HG02678 (cell line): ENCODE results near the gene KRTAP12-3.
"Not testable (repeated sequence)": the region's sequence is repeated elsewhere in the genome, so short reads cannot be mapped to it uniquely, and the experiment has no call there.

Experiments used
- ATAC-seq: cut with Tn5 transposase; IDR thresholded peaks from one replicate; pipeline ENCODE4 v1.9.1; 2021; ENCODE audit warnings: mild to moderate bottlenecking, moderate library complexity; ENCODE audit not compliant: unreplicated experiment

Gene KRTAP12-3, protein sequence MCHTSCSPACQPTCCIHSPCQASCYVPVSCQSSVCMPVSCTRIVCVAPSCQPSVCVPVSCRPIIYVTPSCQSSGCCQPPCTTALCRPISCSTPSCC

DNA sequence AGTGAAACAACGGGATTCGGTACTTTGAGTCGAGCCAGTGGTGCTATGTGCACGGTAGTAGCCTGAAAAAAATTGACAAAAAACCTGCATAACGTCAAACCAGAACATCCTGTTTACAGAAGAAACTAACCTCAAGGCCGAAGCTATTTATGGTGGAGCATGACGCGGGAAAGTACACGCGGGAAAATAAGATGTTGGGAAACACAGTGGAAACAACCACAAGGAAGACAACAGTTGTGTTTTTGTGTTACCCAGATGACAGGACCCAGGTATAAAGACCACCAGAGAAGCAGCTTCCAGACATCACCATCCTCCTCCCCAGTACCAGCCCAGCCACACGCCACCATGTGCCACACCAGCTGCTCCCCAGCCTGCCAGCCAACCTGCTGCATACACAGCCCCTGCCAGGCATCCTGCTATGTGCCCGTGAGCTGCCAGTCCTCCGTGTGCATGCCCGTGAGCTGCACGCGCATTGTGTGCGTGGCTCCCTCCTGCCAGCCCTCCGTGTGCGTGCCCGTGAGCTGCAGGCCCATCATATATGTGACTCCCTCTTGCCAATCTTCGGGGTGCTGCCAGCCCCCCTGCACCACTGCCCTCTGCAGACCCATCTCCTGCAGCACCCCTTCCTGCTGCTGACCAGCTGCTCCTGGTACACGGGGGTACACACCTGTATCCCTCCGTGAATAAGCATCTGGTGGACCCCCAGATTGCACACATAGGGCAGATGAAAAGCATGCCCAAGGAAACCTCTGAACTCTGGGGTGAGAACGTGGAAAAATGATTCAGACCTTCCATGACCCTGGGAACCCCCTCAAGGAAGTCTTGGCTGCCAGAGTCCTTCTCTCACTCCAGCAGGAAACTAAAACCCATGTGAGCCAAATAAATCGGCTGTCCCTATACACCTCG is at the start of gene KRTAP12-3:
Gene KRTAP12-3 (plus strand): TSS at position 298 of the 906 bp plus-strand sequence. CDS start 48 bp downstream, at position 346.
- no peak for ATAC-seq

GRCh38 chr21:44609193-44609592 is 48.5 kb upstream of the KRTAP12-3 start:
- ATAC-seq = no peak

DNA sequence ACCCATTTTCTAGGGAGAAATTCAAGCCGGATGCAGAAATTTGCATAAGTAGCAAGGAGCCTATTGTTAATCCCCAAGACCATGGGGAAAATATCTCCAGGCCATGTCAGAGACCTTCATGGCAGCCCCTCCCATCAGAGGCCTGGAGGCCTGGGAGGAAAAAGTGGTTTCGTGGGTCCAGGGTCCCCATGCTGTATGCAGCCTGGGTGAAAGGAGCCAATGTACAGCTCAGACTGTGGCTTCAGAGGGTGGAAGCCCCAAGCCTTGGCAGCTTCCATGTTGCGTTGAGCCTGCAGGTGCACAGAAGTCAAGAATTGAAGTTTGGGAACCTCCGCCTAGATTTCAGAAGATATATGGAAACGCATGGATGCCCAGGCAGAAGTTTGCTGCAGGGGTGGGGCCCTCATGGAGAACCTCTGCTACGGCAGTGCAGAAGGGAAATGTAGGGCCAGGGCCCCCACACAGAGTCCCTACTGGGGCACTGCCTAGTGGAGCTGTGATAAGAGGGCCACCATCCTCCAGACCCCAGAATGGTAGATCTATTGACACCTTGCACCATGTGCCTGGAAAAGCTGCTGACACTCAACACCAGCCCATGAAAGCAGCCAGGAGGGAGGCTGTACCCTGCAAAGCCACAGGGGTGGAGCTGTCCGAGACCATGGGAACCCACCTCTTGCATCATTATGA is 47.4 kb upstream of the KRTAP12-3 start:
- not testable (repeated sequence) for ATAC-seq

DNA sequence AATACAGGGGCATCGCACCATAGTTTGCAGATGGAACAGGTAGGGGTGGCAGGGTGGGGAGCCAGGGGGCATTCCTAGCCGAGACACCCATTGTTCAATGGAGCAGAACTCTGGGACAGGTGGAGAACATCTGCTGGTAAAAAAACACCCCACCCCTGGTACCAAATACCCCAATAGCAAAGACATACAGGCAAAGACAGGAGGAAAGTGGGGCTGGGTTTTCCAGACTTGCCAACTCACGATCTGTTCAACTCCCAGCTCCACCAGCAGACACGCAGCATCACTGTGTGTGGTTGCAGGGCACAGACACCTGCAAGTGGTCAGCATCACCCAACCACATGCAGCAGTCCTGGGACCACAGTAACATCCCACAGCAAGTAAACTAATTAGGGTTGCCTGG is 46.2 kb upstream of the KRTAP12-3 start:
- ATAC-seq = no peak

DNA sequence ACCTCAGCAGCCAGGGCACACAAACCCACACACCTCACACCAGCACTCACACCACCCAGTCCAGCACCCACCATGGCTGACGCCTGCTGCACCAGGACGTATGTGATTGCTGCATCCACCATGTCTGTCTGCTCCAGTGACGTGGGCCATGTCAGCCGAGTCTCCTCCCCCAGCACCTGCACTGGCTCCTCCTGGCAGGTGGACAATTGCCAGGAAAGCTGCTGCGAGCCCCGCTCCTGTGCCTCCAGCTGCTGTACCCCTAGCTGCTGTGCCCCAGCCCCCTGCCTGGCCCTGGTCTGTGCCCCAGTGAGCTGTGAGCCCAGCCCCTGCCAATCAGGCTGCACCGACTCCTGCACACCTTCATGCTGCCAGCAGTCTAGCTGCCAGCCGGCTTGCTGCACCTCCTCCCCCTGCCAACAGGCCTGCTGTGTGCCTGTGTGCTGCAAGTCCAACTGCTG is 45.7 kb upstream of the KRTAP12-3 start, which contains the start of gene KRTAP10-8:
Gene KRTAP10-8 (plus strand): TSS at position 51 of the 458 bp plus-strand sequence. CDS start 22 bp downstream, at position 73.
- no peak for ATAC-seq

DNA sequence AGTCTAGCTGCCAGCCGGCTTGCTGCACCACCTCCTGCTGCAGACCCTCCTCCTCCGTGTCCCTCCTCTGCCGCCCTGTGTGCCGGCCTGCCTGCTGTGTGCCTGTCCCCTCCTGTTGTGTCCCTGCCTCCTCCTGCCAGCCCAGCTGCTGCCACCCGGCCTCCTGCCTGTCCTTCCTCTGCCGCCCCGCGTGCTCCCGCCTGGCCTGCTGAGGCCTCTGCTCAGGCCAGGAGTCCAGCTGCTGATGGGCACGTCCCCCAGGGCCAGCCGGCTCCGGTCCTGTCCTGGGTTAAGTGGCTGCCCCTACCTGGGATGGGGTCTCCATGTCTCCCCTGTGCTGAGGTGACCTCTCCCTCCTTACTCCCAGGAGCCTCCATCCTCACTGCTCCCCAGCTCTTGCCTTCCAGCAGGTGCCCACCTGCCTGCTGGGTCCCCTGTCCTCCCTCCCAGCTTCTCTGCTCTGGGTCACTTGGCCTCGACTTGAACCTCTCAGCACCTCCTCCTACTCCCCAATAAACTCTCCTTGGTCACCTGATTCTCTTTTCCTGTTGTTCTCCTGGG is 45.0 kb upstream of the KRTAP12-3 start:
- ATAC-seq = no peak

GRCh38 chr21:44613386-44614155 is 44.2 kb upstream of the KRTAP12-3 start:
- ATAC-seq = no peak

DNA sequence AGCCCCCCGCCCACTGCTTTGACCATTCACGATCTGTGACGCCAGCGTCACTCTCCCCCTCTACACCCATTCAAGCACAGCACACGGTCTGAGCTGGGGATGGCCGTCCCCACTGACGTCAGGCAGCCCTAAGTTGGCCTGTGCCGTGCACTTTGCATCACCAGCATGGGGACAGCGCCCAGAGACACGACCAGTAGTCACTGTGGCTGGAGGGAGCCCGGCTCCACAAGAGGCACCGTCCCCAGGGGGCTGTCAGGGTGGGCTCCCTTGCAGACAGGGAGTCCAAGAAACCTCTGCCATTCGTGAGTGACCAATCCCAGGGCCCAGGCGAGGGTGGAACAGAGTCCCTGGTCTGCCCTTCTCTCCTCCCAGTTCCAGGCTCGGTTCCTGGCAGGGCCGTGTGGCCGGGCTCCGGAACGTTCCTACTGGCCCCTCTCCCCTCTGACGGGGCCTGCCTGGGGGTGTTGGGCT is 43.5 kb upstream of the KRTAP12-3 start:
- ATAC-seq = no peak

DNA sequence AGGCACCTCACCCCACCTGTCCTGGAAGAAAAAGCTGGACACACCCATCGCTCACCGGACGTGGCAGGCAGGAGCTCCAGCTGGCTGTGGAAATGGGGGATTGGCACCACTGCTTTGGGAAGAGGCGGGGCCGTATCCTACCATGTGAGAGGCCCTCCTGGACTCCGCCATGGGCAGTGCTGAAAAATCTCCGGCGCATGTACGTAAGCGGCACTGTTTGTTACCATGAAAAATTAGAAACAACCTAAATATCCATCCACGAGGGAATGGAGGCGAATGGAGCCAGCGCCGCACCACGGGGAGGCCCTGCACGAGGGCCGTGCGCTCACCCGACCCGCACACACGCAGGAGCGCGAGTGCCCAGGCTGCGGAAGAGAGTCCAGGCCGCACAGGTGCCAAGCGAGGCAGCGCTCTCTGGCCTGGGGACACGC is 42.8 kb upstream of the KRTAP12-3 start:
- no peak for ATAC-seq

GRCh38 chr21:44615466-44615865 is 42.3 kb upstream of the KRTAP12-3 start:
- ATAC-seq = no peak

DNA sequence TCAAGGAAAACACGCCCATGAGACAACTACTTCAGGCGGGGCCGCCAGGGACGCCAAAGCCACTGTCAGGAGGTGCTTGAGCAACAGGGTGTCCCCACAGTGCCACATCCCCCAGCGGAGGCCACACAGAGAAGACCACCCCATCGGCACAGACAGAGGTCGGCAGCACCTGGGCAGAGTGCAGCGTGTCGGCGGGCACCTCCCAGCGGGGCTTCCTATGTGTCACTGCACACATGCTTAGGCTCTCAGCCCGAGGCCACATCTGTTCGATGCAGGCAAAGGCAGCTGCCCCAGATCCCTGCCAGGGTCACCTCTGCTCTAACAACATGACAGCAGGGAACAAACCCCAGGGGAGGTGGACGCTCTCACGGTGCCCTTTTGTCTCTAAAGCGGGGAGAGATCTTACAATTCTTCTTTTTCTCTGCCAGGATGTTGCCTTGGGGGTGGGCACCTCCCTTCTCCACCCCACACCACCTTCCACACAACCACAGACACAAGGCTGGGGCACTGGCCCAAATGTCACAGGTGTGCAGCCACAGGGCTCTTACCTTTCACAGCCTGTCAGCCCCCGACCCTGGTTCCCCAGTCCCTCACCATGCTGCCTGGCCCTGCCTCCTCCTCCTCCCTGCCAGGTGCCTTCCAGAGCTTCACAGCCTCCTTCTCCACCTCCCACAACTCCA is 41.7 kb upstream of the KRTAP12-3 start:
- no peak for ATAC-seq

DNA sequence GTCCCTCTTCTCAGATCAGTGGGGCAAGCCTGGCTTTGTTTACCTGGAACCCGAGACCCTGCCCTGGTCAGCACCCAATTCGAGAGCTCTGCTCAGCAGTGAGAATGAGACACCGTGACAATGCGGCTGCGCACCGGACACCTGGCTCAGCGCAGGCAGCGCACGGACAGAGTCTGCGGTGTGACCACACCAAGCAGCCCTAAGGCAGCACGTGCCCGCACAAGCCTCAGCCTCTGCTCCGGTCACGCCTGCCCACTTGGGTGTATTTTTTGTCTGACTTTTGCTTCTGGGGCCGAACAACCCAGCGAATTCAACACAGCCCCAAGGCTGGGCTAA is 41.2 kb upstream of the KRTAP12-3 start:
- no peak for ATAC-seq

GRCh38 chr21:44617071-44617501 is 40.6 kb upstream of the KRTAP12-3 start:
- no peak for ATAC-seq

- ATAC-seq = no peak
Measured at GRCh38 chr21:44618504-44618903, 39.2 kb upstream of the KRTAP12-3 start.

DNA sequence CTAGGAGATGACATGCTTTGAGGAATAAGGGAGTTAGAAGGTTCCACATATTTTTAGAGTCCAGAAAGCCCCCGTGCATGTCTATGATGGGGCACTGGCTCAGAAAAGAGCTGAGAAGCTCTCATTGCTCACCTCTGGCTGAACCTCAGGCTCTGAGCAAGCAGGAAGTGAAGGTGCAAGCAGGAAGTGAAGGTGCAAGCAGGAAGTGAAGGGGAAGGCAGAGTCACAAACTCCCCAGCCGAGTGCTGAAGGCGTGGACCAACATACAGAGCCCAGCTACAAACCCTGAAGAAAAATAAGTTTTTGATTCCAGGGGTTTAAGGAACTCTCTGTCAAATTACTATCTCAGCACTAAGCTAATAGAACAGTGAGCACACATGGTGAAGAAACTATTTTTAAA is 38.8 kb upstream of the KRTAP12-3 start:
- no peak for ATAC-seq

DNA sequence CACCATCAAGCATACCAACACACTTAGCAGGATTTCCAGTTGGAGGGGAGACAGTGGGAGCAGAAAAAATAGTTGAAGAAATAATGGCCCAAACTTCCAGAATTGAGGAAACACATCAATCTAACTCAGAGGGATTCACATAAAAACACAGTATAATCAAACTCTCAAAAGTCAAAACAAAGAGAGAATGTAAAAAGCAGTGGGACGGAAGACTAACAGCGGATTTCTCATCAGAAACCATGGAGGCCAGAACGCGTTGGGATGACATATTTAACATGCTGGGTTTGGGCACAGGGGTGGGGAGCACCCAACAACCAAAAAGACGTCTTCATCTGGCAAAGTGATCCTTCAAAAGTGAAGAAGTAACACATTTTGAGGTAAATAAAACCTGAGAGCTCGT is 37.8 kb upstream of the KRTAP12-3 start:
- no peak for ATAC-seq

- ATAC-seq = no peak
Measured at GRCh38 chr21:44623575-44623974, 34.2 kb upstream of the KRTAP12-3 start.

DNA sequence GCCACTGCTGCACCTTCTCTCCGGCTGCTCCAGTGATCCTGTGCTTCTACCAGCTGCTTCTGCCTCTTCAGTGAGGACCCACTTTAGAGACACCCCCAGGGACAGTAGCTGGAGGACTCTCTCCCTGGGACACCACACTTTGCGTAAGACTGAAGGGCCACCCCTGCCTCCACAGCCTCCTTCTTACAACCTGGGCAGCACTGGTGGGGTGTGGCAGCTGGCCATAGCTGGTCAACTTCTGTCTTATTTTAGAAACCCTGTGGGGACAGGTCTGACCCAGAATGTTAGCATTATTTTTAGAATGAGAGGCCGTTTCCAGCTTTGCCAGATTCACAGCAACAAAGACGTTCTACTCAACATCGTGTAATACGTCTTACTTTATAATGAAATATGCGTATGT is 32.0 kb upstream of the KRTAP12-3 start:
- ATAC-seq = no peak

- ATAC-seq = no peak
Measured at GRCh38 chr21:44626262-44626661, 31.5 kb upstream of the KRTAP12-3 start.

DNA sequence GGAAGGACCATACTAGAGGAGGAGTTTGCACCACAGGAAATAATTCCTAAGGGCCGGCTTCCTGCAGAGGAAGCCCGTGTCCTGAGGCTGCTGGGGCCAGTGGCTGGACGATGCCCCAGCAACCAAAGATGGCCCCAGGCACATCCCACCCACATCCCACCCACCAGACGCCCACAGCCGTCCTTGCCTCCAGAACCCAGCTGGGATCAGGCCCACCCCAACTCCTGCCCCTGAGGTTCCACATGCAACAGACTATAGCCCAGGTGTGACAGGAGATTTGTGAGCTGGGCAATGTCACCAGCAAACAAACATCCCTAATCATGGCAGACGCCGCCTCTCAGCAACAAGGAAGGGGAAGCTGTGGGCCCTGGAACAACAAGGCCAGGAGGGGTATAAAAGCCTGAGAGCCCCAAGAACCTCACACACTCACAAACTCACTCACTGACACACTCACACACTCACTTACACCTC is 31.0 kb upstream of the KRTAP12-3 start, which contains the start of gene KRTAP10-9:
Gene KRTAP10-9 (plus strand): TSS at position 421 of the 471 bp plus-strand sequence. CDS start 79 bp downstream, outside the sequence.
- ATAC-seq = no peak
